GF-D8 (cell line): ENCODE results near the gene INTU.
"Not testable (repeated sequence)": the region's sequence is repeated elsewhere in the genome, so short reads cannot be mapped to it uniquely, and the experiment has no call there.

ENCODE experiments used
- DNase-seq: peaks from one replicate; lab custom pipeline; 2025; lab: John Stamatoyannopoulos, UW

The INTU gene

DNA sequence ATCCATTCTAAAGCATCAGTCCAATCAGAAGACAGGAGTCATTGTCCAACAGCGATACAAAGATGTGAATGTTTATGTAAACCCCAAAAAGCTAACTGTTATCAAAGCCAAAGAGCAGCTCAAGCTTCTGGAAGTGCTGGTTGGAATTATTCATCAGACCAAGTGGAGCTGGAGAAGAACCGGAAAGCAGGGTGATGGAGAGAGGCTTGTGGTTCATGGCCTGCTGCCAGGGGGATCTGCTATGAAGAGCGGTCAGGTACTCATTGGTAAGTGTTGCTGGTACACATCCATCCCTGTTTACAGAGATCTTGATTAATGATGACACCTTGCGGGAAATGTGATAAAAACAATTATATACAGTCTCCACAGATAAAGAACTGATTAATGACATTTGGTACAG is 11.0 kb downstream of the INTU start:
- DNase-seq: no peak

DNA sequence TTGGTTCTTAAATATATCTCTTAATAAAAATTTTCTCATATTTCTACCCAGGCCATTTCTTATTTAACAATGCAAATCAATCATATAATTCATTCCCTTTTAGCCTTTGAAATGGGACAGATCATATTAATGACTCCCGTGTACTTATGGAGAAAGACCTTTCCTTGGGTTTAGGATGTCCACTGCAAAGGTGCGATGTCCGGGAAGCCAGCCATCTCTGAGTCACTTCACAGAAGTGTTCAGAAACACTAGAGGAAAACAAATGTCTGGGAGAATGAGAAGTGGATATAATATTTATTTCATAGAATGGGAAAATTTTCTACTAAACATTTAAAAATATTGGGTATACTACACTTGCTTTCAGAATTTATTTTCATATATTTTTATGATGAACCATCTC is 15.3 kb downstream of the INTU start:
- no peak for DNase-seq

DNA sequence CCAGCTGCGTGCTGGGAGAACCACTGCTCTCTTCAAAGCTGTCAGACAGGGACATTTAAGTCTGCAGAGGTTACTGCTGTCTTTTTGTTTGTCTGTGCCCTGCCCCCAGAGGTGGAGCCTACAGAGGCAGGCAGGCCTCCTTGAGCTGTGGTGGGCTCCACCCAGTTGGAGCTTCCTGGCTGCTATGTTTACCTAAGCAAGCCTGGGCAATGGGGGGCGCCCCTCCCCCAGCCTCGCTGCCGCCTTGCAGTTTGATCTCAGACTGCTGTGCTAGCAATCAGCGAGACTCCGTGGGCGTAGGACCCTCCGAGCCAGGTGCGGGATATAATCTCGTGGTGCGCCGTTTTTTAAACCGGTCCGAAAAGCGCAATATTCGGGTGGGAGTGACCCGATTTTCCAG is 22.8 kb downstream of the INTU start:
- DNase-seq: not testable (repeated sequence)

DNA sequence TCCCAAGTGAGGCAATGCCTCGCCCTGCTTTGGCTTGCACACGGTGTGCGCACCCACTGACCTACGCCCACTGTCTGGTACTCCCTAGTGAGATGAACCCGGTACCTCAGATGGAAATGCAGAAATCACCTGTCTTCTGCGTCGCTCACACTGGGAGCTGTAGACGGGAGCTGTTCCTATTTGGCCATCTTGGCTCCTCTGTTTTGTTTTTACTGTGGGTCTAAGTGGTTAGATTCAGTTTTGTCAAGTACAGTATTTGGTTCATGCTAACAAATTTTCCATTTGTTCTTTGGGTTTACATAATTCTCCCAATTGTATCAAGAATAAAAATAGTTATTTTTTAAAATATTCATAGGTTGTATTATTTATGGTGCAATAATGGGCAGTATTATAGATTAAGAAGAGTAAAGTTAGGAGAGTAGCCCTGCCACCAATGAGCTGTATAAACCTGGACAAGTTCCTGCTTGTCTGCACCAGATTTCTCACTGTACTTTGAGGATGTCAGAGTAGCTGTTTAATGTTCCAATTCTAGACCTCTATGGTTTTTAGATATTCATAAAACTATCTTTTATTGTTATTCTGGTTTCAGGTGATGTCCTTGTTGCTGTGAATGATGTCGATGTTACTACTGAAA is 23.4 kb downstream of the INTU start:
- no peak for DNase-seq

DNA sequence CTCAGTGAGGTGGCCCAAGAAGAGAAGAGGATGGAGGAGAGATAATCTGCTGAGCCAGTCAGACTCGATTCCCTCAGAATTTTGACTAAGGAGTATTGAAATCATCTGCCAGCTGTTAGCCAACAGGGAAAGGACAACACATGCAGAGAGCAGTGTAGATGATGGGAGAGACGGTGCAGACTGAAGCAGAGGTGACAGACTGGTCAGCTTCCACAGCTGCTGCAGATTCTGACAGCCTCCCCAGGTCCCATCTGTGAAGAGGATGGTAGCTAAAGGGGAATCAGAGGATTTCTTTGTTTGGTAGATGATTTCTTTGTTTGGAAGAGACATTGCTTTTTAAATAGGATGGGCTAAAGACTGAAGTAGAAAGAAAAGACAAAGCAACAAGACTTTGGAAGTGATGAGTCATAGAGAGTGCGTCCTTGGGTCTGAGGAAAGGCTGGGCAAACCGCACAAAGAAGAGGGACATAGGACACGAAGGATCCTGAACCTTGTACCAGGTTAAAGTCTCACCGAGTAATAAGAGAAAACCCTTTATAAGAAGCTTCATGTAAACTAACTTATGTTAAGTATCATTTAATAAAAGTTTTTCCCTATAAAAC is 27.6 kb downstream of the INTU start:
- DNase-seq: no peak

DNA sequence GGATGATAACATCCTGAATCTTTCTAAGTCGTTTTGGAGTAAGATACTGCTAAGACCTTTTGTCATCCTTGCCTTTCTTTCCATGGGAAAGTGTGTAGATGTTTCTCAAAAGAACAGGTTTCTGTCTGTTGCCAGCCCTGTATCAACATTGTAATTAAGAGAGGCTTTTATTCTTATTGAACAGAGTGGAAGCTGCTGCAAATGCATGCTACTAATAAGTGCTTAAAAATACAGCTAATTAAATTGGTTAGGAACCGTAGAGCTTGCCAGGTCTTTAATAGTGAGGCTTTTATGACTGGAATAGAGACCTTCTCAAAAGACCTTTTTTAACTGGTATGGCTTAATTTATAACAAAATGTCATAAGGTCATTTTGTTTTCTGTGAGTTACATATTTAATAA is 34.4 kb downstream of the INTU start:
- no peak for DNase-seq

DNA sequence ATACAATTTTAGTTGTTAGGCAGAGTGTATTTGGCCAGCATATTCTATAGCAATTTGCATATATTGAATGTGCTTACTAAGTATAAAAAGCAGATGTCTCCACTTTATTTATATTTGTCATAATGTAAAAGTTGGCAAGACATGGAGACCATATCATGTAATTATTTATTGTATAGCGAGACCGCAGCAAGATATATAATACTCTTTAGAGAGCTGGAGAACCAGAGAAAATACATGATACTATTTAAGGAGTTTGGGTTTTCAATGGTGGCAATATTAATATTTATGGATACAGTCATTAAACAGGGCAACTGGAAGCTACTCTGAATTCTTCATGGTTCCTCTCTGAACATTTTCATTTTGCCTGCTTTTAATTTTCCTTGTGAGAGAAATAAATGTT is 35.0 kb downstream of the INTU start:
- no peak for DNase-seq

DNA sequence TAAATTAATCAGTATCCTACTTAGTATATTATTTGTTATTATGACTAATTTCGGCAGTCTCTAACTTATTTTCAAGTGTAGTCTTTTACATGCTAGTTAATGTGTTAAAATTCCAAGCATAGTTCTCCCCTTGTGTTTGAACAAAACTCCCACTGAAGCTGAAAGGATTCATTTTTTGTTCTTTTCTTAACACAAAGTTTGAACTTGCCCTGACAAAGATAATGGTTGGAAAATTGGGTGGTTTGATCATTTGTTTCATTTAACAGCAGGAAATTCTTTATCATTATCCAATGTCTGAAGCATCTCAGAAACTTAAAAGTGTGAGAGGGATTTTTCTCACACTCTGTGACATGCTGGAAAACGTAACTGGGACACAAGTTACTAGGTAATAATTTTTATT is 36.0 kb downstream of the INTU start:
- DNase-seq: no peak

DNA sequence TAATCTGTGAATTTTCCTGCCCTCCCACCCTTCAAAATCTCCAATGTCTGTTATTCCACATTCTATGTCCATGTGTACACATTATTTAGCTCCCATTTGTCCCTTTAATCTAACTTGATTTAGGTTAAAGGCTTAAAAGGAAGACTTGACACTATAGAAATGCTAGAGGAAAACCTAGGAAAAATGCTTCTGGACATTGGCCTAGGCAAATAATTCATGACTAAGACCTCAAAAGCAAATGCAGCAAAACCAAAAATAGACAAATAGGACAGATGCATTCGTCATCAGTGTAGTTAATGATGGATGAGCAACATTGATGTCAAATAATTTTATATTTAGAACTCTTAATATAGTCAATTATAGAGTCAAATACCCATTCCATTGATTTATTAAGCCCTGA is 36.9 kb downstream of the INTU start:
- no peak for DNase-seq

DNA sequence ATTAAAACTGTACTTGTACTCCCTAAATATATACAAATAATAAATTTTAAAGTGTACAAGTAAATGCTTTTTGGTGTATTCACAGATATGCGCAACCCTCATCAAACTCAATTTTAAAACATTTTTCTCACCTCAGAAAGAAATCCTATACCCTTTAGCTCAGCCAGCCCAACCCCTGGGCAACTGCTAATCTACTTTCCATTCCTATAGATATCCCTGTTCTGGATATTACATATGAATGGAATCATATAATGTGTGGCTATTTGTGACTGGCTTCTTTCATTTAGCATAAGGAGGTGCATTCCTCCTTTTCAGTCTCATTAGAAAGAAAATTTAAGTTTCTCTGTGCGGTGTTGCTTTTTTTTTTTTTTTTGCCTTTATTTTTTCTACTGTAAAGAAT is 39.4 kb downstream of the INTU start:
- DNase-seq: no peak

DNA sequence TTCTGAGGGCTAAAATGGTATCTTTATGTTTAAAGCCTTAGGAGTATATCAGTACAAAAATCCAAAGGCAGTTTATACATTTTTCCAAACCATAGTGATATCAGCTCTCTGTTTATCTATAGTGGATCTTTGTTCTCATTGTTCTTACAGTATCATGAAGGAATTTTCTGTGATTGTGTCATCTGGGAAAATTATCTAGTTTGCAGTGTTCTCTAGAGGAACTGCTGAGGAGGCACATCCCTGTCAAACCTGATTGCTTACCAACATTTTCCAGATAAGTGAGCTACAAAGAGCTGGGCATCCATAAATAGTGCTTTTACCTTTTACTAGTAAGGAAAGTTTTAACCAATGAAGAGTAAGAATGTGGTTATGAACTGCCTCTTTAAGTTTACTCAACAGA is 52.5 kb downstream of the INTU start:
- no peak for DNase-seq

DNA sequence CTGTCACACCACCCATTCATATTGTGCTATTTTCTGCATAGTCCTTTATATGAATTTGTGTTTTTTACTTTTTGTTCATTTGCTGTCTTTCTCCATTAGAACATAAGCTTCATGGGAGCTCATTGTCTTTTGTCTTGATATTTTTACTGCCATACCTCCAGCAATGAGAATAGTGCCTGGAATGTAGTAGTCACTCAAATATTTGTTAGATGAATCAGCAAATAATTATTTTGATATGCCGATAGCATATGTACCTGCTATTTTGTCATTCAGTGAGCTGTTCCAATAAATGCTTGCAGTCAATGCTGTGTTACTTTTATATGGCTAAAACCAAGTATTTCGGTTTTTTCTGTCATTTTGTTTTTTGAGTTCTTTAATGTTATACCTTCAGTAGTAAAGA is 53.9 kb downstream of the INTU start:
- DNase-seq: no peak

DNA sequence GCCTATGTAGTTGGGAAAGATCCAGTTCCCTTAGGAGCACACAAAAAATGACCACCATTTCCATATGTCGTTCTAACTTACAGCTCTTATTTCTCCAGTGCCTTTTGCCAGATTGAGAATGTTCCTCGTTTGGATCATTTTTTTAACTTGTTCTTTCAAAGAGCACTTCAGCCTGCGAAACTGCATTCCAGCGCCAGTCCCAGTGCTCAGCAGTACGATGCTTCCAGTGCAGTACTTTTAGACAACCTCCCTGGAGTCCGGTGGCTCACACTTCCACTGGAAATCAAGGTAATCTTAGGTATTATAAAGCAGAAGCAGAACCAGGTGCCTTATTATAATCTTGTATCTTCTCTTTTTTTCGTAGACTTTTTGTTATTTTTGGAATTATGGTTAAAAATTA is 54.8 kb downstream of the INTU start:
- no peak for DNase-seq

DNA sequence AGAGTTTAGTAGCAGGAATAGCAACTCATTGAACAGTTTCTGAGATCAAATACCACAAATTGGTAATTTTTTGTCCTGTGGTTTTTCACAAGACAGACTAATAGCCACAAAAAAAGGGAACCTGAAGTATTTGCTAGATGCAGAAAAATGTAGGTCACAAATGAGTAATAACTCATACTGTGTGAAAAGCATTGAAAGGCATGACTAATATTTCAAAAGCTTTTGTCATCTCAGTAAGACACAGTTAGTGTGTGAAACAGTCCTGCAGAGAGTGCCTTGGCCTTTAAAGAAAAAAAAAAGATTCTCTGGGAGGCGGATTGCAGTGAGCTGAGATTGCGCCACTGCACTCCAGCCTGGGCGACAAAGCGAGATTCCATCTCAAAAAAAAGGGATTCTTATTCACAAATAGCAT is 66.0 kb downstream of the INTU start:
- DNase-seq: no peak

DNA sequence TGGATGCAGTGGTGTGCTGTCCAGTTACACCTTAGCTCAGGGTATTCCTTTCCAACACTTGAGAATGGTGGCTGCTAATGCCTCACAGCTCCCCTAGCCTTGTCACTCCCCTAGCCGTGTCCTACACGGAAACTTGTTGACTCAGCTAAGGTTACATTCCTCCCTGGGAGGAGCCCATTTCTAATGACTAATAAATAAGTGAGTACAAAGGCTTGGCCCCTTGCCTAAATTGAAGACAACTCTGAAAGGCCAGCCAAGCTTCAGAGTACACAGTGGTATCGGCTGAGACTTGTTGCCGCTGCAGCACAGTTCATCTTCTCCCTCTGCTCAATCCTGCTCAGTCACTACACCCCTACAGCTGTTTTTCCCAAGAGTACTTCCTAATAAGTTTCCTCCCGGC is 76.2 kb downstream of the INTU start:
- no peak for DNase-seq

DNA sequence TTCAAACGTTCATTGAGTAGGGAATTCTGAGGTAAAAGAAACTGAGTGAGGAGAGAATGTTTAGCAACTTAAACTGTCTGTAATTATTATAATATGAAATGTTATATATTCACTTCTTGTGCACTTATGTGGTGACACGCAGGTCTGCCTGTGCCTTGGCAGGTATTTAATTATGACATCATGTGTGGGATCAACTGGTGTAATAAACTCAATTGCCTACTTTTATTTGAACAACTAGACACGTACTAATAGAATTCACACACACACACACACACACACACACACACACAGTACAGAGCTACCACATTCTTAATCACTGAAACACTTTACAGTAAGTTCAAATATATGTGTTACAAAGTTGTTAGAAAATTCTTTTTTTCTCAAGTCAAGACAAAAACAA is 76.7 kb downstream of the INTU start:
- DNase-seq: no peak

DNA sequence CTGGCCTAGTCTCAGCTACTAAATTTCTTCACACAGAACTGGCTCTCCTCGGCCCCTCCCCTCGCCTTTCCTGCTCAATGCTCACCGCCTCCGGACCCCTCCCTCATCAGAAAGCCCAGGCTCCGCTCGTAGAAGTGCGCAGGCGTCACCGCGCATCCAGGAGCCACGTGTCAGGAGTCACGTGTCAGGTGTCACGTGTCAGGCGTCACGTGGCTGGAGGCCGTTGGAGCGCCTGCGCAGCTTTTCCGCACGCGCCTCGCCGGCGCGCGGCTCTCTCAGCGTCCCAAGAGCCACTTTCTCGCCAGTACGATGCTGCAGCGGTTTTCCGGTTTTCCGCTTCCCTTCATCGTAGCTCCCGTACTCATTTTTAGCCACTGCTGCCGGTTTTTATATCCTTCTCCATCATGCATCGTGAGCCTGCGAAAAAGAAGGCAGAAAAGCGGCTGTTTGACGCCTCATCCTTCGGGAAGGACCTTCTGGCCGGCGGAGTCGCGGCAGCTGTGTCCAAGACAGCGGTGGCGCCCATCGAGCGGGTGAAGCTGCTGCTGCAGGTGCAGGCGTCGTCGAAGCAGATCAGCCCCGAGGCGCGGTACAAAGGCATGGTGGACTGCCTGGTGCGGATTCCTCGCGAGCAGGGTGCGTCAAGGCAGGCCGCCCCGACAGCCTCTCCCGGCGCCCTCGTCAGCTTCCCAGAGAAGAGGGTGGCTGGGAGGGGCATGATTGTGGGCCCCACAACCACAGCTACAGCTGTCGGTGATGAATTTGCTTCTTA is 97.6 kb downstream of the INTU start, which contains the start of gene SLC25A31:
SLC25A31 (plus strand) TSS at position 259 of the 772 bp plus-strand sequence; CDS start at position 405, 146 bp downstream.
- DNase-seq: no peak

DNA sequence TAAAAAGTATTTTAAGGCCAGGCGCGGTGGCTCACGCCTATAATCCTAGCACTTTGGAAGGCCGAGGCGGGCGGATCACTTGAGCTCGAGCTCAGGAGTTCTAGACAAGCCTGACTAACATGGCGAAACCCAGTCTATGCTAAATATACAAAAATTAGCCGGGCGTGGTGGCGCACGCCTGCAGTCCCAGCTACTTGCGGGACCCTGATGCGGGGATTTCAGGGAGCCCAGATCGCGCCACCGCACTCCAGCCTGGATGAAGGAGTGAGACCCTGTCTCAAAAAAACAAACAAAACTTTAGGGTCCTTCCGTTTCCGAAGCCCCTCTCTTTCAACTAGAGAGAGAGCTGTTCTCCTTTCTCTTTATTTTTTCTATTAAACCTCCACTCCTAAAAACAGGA is 98.6 kb downstream of the INTU start:
- no peak for DNase-seq

DNA sequence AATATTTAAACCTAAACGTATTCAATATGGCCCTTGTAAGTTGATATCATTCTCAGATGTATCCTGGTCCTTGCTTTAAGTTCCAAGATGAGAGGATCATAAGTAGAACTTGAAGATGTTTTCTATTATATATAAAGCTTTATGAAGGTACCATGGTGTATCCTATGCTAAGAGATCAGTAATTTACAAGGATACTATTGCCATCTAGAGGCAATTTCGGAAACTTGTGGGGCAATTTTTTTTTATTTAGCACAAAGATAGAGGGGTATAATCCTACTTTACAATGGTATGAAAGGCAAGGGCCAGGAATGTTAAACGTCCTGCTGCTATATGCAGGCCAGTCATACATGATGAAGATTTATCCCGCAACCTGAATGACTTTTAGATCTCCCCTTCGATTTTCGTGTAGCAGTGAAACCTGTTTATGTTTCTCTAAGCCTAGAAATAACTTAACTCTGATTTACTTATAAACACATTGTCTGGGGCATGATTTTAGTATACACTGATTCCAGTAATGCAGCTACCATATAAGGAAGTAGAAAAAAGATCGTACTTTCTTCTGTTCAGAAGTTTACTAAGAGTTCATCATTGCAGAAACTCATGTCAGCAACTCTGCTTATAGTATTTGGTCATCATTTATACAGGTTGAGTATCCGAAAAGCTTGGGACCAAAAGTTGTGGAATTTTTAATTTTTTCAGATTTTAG is 100.0 kb downstream of the INTU start:
- no peak for DNase-seq

DNA sequence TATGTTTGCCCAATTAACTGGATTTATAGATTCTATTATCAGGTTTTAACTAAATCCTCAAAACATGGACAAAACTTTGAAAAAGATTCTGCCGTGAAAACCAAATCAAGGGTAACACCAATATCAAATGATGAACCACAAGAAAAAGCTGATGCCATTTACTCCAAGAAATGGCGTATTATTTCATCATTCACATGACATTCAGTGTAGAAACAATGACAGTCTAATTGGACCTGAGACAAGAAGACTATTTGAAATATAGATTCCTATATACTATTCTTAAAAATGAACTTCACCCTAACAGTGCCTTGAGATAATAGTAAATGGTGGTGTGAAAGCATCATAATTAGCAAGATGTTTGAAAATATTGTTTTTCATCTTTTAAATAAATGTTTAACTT is 102.2 kb downstream of the INTU start:
- no peak for DNase-seq

DNA sequence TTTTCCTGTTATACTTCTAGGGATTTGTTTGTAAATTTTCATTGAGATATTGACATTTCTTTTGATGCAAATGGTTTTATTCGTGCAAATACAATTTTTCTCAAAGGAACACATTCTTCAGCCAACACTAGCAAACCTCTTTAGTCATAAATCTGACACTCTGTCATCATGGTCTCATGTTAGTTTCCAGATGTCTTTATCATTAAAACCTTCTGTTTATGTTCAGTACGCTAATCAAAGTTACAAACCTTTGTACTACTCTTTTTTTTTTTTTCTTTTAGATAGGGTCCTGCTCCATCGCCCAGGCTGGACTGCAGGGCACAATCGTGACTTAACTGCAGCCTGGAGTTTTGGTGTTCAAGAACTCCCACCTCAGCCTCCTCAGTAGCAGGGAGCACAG is 104.5 kb downstream of the INTU start:
- no peak for DNase-seq

DNA sequence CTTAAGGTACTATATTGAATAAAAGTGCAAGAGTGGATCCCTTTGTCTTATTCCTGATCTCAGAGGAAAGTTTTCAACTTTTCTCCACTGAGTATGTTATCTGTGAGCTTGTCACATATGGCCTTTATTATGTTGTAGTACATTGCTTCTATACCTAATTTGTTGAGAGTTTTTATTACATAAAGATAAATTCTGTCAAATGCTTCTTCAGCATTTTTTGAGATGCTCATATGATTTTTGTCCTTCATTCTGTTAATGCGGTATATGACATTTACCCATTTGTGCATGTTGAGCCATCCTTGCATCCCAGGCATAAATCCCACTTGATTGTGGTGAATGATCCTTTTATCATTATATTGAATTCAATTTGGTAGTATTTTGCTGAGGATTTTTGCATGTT is 108.5 kb downstream of the INTU start:
- DNase-seq: no peak

DNA sequence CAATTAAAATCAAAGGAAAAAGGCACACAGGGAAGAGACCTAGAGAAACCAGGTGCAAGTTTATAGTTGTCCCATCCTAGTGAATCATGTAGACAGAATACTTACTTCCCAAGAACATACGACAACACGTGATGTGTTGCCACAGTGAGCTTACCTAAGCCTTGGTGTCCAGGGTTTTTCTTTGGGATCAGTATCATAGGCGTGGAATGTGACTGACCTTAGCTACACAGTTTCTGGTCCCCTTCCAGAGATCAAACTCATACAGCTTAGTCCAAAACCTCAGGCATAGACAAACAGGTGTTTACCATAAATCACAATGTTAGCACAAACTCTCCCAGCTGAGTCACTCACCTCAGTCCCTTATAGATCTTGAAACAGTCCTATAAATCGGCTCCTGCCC is 115.1 kb downstream of the INTU start:
- DNase-seq: no peak
